DND-41 (cell line): Measurements from ENCODE around the gene KCNK4.

Experiments
- ATAC-seq: fragments of 200-7000 bp; cut with Tn5 transposase; 3 replicates; pipeline ENCODE4 v1.9.1; 2021; ENCODE audit warnings: low read depth; ENCODE audit not compliant: insufficient read depth
- DNase-seq: peaks from one replicate; pipeline ENCODE4 v3.0.0-alpha.2; 2020
- H2AFZ ChIP-seq: 2 replicates; pipeline ENCODE4 v1.6.0; 2012; ENCODE audit warnings: low read depth, low read length
- H3K27ac ChIP-seq: 2 replicates; pipeline ENCODE4 v1.5.1; 2012; ENCODE audit warnings: low read length, inconsistent platforms
- H3K27me3 ChIP-seq: fragments of 200-600 bp; sonication (generic); 2 replicates; pipeline ENCODE4 v1.6.0; 2012; ENCODE audit warnings: low read length, mild to moderate bottlenecking, inconsistent platforms; ENCODE audit not compliant: insufficient read depth, poor library complexity
- H3K36me3 ChIP-seq: 2 replicates; pipeline ENCODE4 v1.5.1; 2012; ENCODE audit warnings: low read length, inconsistent platforms; ENCODE audit not compliant: insufficient read depth
- H3K4me1 ChIP-seq: 2 replicates; pipeline ENCODE4 v1.5.1; 2012; ENCODE audit warnings: mild to moderate bottlenecking, low read length; ENCODE audit not compliant: insufficient read depth
- H3K4me2 ChIP-seq: 2 replicates; pipeline ENCODE4 v1.6.0; 2012; ENCODE audit warnings: mild to moderate bottlenecking, moderate library complexity, low read length, inconsistent platforms; ENCODE audit not compliant: insufficient read depth
- H3K4me3 ChIP-seq, 2 experiments: fragments of 200-600 bp in 1 of 2; shearing (Covaris generic) in 1 of 2; 2 replicates each; pipeline ENCODE4 v1.5.1; 2012 to 2016; ENCODE audit warnings: inconsistent platforms in 2 of 2, low read length in 2 of 2, mild to moderate bottlenecking in 2 of 2, low read depth in 1 of 2, moderate library complexity in 1 of 2
- H3K79me2 ChIP-seq: 2 replicates; pipeline ENCODE4 v1.6.0; 2012; ENCODE audit warnings: low read length, inconsistent platforms; ENCODE audit not compliant: insufficient read depth
- H3K9ac ChIP-seq: 2 replicates; pipeline ENCODE4 v1.6.0; 2012; ENCODE audit warnings: low read depth, mild to moderate bottlenecking, inconsistent platforms, low read length, moderate library complexity
- H3K9me3 ChIP-seq: 2 replicates; pipeline ENCODE4 v1.5.1; 2012; ENCODE audit warnings: low read length, moderate library complexity, mild to moderate bottlenecking, inconsistent platforms; ENCODE audit not compliant: insufficient read depth, severe bottlenecking
- H4K20me1 ChIP-seq: 2 replicates; pipeline ENCODE4 v1.6.0; 2012; ENCODE audit warnings: low read length; ENCODE audit not compliant: insufficient read depth
- CTCF ChIP-seq: IDR thresholded peaks from 2 replicates; pipeline ENCODE4 v1.5.1; 2012; ENCODE audit warnings: borderline replicate concordance, low read length, moderate library complexity, mild to moderate bottlenecking; ENCODE audit not compliant: poor library complexity, severe bottlenecking; ENCODE audit errors: extremely low read depth
- EZH2 ChIP-seq: IDR thresholded peaks from 3 replicates; pipeline ENCODE4 v1.6.1; 2012; ENCODE audit warnings: borderline replicate concordance, low read depth, mild to moderate bottlenecking, moderate library complexity, low read length, inconsistent platforms; ENCODE audit not compliant: severe bottlenecking

Gene KCNK4

GRCh38 chr11:64251753-64252002 lies 39.4 kb upstream of the KCNK4 start:
- Histone ChIP-seq H3K79me2 (peaks cover 7% of the 10 kb centered on the region; the same call in 1 of the 2 replicates), H3K9me3 (no peaks in the 10 kb centered on the region), H3K4me2 (peak overlapping the region; percentile 99), H4K20me1 (peaks cover 7% of the 10 kb centered on the region; the same call in 1 of the 2 replicates), H3K27me3 (no peaks in the 10 kb centered on the region), H3K36me3 (peaks cover 22% of the 10 kb centered on the region), H3K9ac (peak overlapping the region; percentile 69), H3K4me1 (peaks cover 32% of the 10 kb centered on the region), H3K27ac (peak overlapping the region; percentile 65; the same call in 1 of the 2 replicates), H3K4me3 (peak overlapping the region; percentile 64 to 77; a peak in 3 of 4 replicates), H2AFZ (peak overlapping the region; percentile 97)
- ATAC-seq (no peak), DNase-seq (no peak)
- TF ChIP-seq CTCF: no peak
- no peak for TF ChIP-seq EZH2

DNA sequence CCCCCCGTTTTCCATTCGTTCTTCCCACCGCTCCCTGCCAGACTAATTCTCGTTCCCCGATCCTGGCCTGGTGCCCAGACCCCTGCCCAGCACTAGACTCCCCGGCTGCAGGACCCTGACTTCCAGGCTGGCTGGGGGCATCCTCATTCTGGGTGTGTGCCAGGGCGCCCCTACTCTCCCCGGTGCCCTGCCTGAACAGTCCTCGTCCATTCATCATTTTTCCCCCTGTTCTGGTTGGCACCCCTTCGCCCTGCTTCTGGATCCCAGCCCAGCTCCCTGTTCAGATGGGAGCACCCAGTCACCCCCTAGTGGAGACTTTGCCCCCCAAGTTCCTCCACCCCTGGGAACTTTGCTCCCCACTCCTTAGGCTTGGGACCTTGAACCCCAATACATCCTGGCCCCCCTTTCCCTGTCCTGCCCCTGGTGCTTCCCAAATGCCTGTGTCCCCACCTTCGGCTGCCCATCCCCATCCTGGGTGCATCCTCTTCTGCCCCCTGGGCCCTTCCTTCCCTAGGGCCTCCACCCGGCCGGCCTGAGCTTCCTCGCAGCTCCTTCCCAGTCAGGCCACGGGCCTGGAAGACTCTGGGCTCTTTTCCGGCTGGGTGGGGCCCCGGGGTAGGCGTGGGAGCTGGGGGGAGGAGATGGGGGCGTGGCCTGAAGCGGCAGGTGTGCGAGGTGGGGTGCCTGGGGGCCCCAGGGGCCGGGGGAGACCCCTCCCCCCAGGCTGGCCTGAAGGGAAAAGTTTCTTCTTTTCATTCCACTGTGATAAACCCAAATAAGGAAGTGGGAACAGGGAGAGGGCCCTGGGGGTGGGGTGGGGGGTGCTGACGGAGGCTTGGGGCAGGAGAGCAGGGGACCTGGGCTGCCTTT lies 38.9 kb upstream of the KCNK4 start:
- peaks cover 27% of the 10 kb centered on the region for H3K4me1 ChIP-seq

DNA sequence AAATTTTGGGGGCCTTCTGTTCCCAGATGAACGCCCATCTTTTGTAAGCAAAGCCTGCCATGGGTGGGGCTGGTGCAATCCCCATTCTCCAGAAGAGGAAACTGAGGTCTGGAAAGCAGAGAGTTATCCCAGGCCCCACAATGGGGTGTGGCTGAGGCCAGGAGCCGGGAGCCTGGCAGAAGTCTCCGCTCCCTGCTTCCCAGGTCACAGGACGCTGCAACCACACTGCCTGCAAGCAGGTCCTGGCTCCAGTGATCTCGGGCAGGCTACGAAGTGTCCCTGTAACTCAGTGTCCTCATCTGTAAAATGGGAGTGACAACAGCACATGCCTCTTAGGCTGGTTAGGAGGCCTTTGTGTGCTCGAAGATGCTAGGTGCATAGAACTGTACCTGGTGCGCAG lies 38.1 kb upstream of the KCNK4 start:
- DNase-seq: no peak
- Histone ChIP-seq H3K36me3 (peaks cover 23% of the 10 kb centered on the region), H3K9me3 (no peaks in the 10 kb centered on the region), H4K20me1 (peaks cover 7% of the 10 kb centered on the region; the same call in 1 of the 2 replicates), H3K9ac (peak overlapping the region; percentile 69; the same call in 1 of the 2 replicates), H3K4me2 (peak overlapping the region; percentile 99; the same call in 1 of the 2 replicates), H3K79me2 (peaks cover 7% of the 10 kb centered on the region; the same call in 1 of the 2 replicates), H3K27me3 (no peaks in the 10 kb centered on the region), H2AFZ (no peak overlapping the region), H3K4me3 (no peak overlapping the region), H3K27ac (no peak overlapping the region), H3K4me1 (peaks cover 26% of the 10 kb centered on the region)
- no peak for ATAC-seq
- TF ChIP-seq CTCF (no peak), EZH2 (no peak)

More for the DNA sequence above, 38.9 kb upstream of the KCNK4 start:
- H3K4me2 ChIP-seq: peak overlapping the region; percentile 99
- H3K27me3 ChIP-seq: no peaks in the 10 kb centered on the region
- peaks cover 7% of the 10 kb centered on the region; the same call in 1 of the 2 replicates for H4K20me1 ChIP-seq
- no peaks in the 10 kb centered on the region for H3K9me3 ChIP-seq
- no peak for ATAC-seq
- peak overlapping the region; percentile 69 for H3K9ac ChIP-seq
- H3K36me3 ChIP-seq: peaks cover 23% of the 10 kb centered on the region
- H2AFZ ChIP-seq: peak overlapping the region; percentile 97
- H3K79me2 ChIP-seq: peaks cover 7% of the 10 kb centered on the region; the same call in 1 of the 2 replicates
- DNase-seq: no peak
- TF ChIP-seq CTCF (peak; percentile 52), EZH2 (no peak)
- H3K4me3 ChIP-seq: peak overlapping the region; percentile 64 to 77; a peak in 3 of 4 replicates
- H3K27ac ChIP-seq: peak overlapping the region; percentile 65; the same call in 1 of the 2 replicates
